Measurements from ENCODE around the gene CYP27A1.

DNA sequence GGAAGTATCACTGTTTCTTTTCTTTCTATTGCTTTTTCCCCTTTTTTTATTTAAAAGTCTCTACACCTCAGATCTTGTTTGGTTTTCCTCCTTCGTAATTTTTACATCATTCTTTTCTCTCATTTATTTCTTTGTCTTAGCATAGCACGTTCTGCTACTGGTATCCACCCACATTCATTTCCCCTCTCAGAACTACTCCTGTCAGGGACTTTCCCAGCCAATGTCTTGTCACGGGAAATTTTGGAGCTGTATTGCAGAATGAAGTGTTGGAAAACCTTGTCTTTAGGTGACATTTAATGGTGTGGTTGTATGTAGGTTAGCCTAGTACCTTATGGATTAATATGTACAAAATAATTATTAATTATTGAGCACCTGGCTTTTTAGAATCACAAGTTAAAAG lies 37.3 kb upstream of the CYP27A1 start:
- TF ChIP-seq POLR2A (IDR thresholded peaks at IDR 0.05; ENCODE audit: low read length): no peak
- no peak for TF ChIP-seq GATA1 (IDR thresholded peaks at IDR 0.05; ENCODE audit: low read depth, low read length)

Measured in erythroblast (primary cell).